T-cell (primary cell): Measurements from ENCODE around the gene NAB1. TPM values are rescaled to one million over a fixed set of nuclear protein-coding genes. Genes with fewer than 3 reads are reported as not detected.

Source experiments
- ATAC-seq, 4 experiments: fragments of 200-7000 bp in 3 of 4; fragments of 150-1000 bp in 1 of 4; cut with Tn5 transposase; replicated peaks in 1 of 4; 1 replicate in 3 of 4; 2 replicates in 1 of 4; pipeline ENCODE4 v1.10.0; 2021; ENCODE audit warnings: moderate library complexity in 3 of 4, mild to moderate bottlenecking in 2 of 4, moderate number of reproducible peaks in 1 of 4
- CTCF ChIA-PET, 2 donors: fragments of 300-600 bp; sonication (Branson Sonifier 250); formaldehyde crosslinking; loops; one replicate each; lab custom pipeline; 2022; ENCODE audit warnings: antibody characterized with exemption in 2 of 2; lab: Charles Lee
- POLR2A ChIA-PET, 2 donors: fragments of 300-600 bp; sonication (Branson Sonifier 250); formaldehyde crosslinking; loops; one replicate each; lab custom pipeline; 2022; ENCODE audit warnings: antibody characterized with exemption in 2 of 2; lab: Charles Lee
- DNase-seq, 35 experiments: peaks; one replicate each; pipeline versions ENCODE4 v3.0.0 to v3.0.0-alpha.2; 2013 to 2023
- H3K27ac ChIP-seq: one replicate; pipeline ENCODE4 v1.5.1; 2013; ENCODE audit warnings: low read length
- H3K27me3 ChIP-seq, 2 experiments: replicated peaks in 1 of 2; 1 replicate in 1 of 2; 2 replicates in 1 of 2; pipeline versions ENCODE4 v1.6.1 to v1.7.0; 2013; ENCODE audit warnings: low read length in 1 of 2, mixed read lengths in 1 of 2; ENCODE audit not compliant: control insufficient read depth in 2 of 2, insufficient read depth in 2 of 2; ENCODE audit errors: extremely low read depth in 1 of 2
- H3K36me3 ChIP-seq, 2 donors: 1 replicate in 1 of 2; 2 replicates in 1 of 2; pipeline versions ENCODE4 v1.6.1 to v1.7.0; 2013; ENCODE audit warnings: low read length in 1 of 2; ENCODE audit not compliant: control insufficient read depth in 2 of 2, insufficient read depth in 1 of 2; ENCODE audit errors: extremely low read depth in 1 of 2
- H3K4me1 ChIP-seq, 2 experiments: 1 replicate in 1 of 2; 2 replicates in 1 of 2; pipeline versions ENCODE4 v1.6.1 to v1.7.0; 2013; ENCODE audit warnings: low read length in 2 of 2, mixed read lengths in 1 of 2; ENCODE audit not compliant: insufficient read depth in 2 of 2, control insufficient read depth in 1 of 2; ENCODE audit errors: extremely low read depth in 1 of 2
- H3K4me3 ChIP-seq, 2 donors: 1 replicate in 1 of 2; 2 replicates in 1 of 2; pipeline versions ENCODE4 v1.5.1 to v1.7.0; 2013; ENCODE audit warnings: mild to moderate bottlenecking in 2 of 2, low read length in 1 of 2, moderate library complexity in 1 of 2; ENCODE audit not compliant: control insufficient read depth in 1 of 2; ENCODE audit errors: extremely low read depth in 1 of 2
- H3K9me3 ChIP-seq: 2 replicates; pipeline ENCODE4 v1.7.0; 2013
- H3K27ac Mint-ChIP-seq, 2 donors: one replicate each; pipeline ENCODE4 v1.8.0; 2020 to 2021; ENCODE audit warnings: mild to moderate bottlenecking in 2 of 2, mixed read lengths in 2 of 2
- H3K27me3 Mint-ChIP-seq, 2 donors: one replicate each; pipeline ENCODE4 v1.8.0; 2021 to 2022; ENCODE audit warnings: mixed read lengths in 2 of 2
- H3K36me3 Mint-ChIP-seq: one replicate; pipeline ENCODE4 v1.8.0; 2021; ENCODE audit warnings: mixed read lengths
- H3K4me1 Mint-ChIP-seq, 3 donors: one replicate each; pipeline ENCODE4 v1.8.0; 2020 to 2022; ENCODE audit warnings: mixed read lengths in 3 of 3, mild to moderate bottlenecking in 1 of 3
- H3K4me3 Mint-ChIP-seq, 3 donors: one replicate each; pipeline ENCODE4 v1.8.0; 2020 to 2022; ENCODE audit warnings: mild to moderate bottlenecking in 3 of 3, mixed read lengths in 3 of 3, moderate library complexity in 3 of 3
- H3K9me3 Mint-ChIP-seq, 3 donors: one replicate each; pipeline ENCODE4 v1.8.0; 2020 to 2022; ENCODE audit warnings: mixed read lengths in 3 of 3
- whole genome bisulfite sequencing: methylation state at CpG from one replicate; pipeline ENCODE4 v1.1.5; 2013; ENCODE audit warnings: missing lambda C conversion rate; ENCODE audit not compliant: insufficient coverage; 5-methylcytosine and 5-hydroxymethylcytosine counted together
- total RNA-seq, 35 experiments: library from RNA in 6 of 35; stranded (reverse) in 6 of 35; fragments of 120-200 nt in 1 of 35; gene quantifications; one replicate each; pipeline versions ENCODE4 v1.2.1 to v1.2.4 and lab custom pipeline; 2013 to 2026

Gene NAB1
- total RNA-seq, 5 donors from 2014 or later (not counting 1 experiment from before 2014, with no cell fraction given): 17.7 to 22.1 (median 19.2) TPM

DNA sequence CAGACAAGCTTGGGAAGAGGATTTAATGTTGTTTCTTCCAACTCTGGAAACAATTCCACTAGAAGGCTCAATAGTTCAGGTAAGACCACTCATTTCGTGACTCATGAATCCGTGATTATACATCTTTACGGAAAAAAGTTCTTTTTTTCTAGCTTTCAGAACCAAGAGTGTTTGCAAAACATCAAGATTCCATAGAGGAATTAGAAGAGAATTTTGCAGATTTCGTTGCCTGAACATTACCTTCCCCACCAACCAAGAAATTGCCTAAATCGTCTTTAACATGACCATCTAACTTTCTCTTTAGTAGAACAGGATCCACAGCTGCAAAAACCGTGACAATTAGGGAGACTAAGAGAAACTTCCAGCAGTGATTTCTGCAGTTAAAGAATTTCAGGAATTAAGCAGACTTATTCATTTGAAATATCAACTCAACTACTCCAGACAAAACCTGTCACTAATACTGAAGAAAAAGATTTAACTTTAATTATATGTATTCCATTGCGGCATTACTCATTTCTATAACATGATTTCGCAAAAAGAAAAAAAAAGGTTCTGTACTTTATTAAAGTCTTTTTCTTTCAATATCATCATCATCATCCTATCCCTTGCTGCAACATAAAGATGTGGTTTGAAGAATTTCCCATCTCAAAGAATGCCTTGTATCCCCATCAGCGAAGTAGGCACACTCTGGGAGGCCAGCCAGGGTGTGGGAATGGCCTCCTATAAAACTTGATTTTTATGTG lies 1.9 kb upstream of the NAB1 start:
- POLR2A ChIA-PET: interaction anchor here in 1 of 2 donors (0.7 kb wide), 1 partner anchor 374 kb away, joined by 3 read pairs; no protein-coding TSS in a partner anchor
- Mint-ChIP-seq H3K4me3 (peak overlapping the region; percentile 4 to 91 (median 32)), H3K27ac (peak overlapping the region; percentile 23 to 81), H3K9me3 (no peaks in the 10 kb centered on the region), H3K4me1 (peaks cover 40 to 42% (median 40%) of the 10 kb centered on the region in 3 donors), H3K27me3 (no peaks in the 10 kb centered on the region), H3K36me3 (no peaks in the 10 kb centered on the region)
- H3K9me3 ChIP-seq: no peaks in the 10 kb centered on the region
- no CpG with 5 or more reads among the region's 9 CpGs for WGBS
- no peaks in the 10 kb centered on the region for H3K36me3 ChIP-seq
- CTCF ChIA-PET: interaction anchor here in 1 of 2 donors (1.3 kb wide), 1 partner anchor 42 kb away, joined by 3 read pairs; no protein-coding TSS in a partner anchor
- no peaks in the 10 kb centered on the region for H3K27me3 ChIP-seq
- H3K27ac ChIP-seq: peak overlapping the region; percentile 35
- DNase-seq (peak in 1 of 35 experiments; percentile 15), ATAC-seq (no peak)
- no peak overlapping the region for H3K4me3 ChIP-seq
- peaks cover 12 to 13% of the 10 kb centered on the region in 2 experiments for H3K4me1 ChIP-seq

GRCh38 chr2:190648289-190649034 lies 421 bp upstream of the NAB1 start:
- no peaks in the 10 kb centered on the region for H3K27me3 ChIP-seq
- ChIA-PET CTCF (interaction anchor here (0.6 to 1.3 kb wide), 3 partner anchors 32 to 215 kb away, joined by 3 to 5 read pairs (median 3); no protein-coding TSS in a partner anchor), POLR2A (interaction anchor here (0.6 to 1.1 kb wide), 3 partner anchors 107 to 1202 kb away, joined by 3 to 6 read pairs (median 3); no protein-coding TSS in a partner anchor)

DNA sequence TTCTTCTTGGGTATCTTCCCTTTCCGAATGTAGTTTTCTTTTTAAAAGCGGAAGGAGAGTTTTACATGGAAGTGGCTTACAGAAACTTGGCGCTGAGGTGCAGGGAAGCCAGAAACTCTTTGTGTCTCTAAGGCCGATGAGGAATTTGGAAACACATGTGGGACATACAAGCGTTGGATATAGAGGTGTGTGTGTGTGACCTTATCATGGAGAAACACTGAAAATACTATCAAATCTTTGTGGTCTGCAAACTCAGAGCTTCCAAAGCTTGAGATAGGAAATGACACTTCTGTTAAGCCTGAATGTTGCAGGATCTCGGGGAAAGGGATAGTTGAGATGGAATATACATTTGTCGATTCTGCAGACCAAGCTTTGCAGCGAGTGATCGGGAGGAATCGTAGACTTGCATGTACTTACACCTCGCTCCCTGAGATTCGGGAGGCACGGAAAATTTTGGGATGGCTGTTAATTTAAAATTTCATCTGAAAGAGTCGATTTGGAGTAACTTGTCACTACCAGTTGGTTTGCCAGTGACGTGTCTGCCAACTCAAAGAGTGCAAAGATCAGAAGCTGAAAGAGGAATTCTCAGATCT lies 1.0 kb downstream of the NAB1 start:
- no peaks in the 10 kb centered on the region for H3K27me3 Mint-ChIP-seq
- ChIA-PET CTCF (interaction anchor here in 1 of 2 donors (1.0 to 2.3 kb wide), 3 partner anchors 29 to 234 kb away, joined by 3 to 17 read pairs (median 4); no protein-coding TSS in a partner anchor), POLR2A (interaction anchor here (0.6 to 1.7 kb wide), 6 partner anchors 11 to 363 kb away, joined by 3 to 8 read pairs (median 6); no protein-coding TSS in a partner anchor)
- H3K4me3 Mint-ChIP-seq: peak overlapping the region; percentile 90 to 93 (median 91)
- DNase-seq (peak in 1 of 35 experiments; percentile 11), ATAC-seq (no peak)
- Histone ChIP-seq H3K9me3 (no peaks in the 10 kb centered on the region), H3K36me3 (no peaks in the 10 kb centered on the region), H3K4me3 (peak overlapping the region; percentile 82 to 92), H3K27ac (peak overlapping the region; percentile 83), H3K4me1 (peaks cover 13% of the 10 kb centered on the region in 2 experiments), H3K27me3 (no peaks in the 10 kb centered on the region)
- no peaks in the 10 kb centered on the region for H3K9me3 Mint-ChIP-seq
- H3K27ac Mint-ChIP-seq: peak overlapping the region; percentile 76 to 91
- peaks cover 33 to 37% (median 37%) of the 10 kb centered on the region in 3 donors for H3K4me1 Mint-ChIP-seq
- 2% methylated on average over 13 of the region's 15 CpGs for WGBS
- no peaks in the 10 kb centered on the region for H3K36me3 Mint-ChIP-seq

More at GRCh38 chr2:190648289-190649034, 421 bp upstream of the NAB1 start:
- Histone ChIP-seq H3K4me3 (peak overlapping the region; percentile 61 to 78), H3K9me3 (no peaks in the 10 kb centered on the region), H3K36me3 (no peaks in the 10 kb centered on the region), H3K27ac (peak overlapping the region; percentile 90), H3K4me1 (peaks cover 13% of the 10 kb centered on the region in 2 experiments)
- under 1% methylated on average over 45 of the region's 78 CpGs for WGBS
- Mint-ChIP-seq H3K9me3 (no peaks in the 10 kb centered on the region), H3K27ac (peak overlapping the region; percentile 82 to 86), H3K4me3 (peak overlapping the region; percentile 79 to 91 (median 83)), H3K4me1 (peaks cover 41 to 42% (median 41%) of the 10 kb centered on the region in 3 donors), H3K36me3 (no peaks in the 10 kb centered on the region), H3K27me3 (no peaks in the 10 kb centered on the region)
- peak; percentile 82 to 86 (median 83) for ATAC-seq
- DNase-seq: peak; percentile 63 to 96 (median 90)

- Mint-ChIP-seq H3K27ac (no peak overlapping the region), H3K27me3 (no peaks in the 10 kb centered on the region), H3K4me1 (peaks cover 26 to 46% (median 44%) of the 10 kb centered on the region in 3 donors), H3K9me3 (no peaks in the 10 kb centered on the region), H3K4me3 (peak overlapping the region in 2 of 3 donors; percentile 10 to 12), H3K36me3 (no peaks in the 10 kb centered on the region)
- no peaks in the 10 kb centered on the region for H3K27me3 ChIP-seq
- ChIA-PET POLR2A (interaction anchor here (0.6 to 1.7 kb wide), 7 partner anchors 10 to 161 kb away, joined by 3 to 7 read pairs (median 3); no protein-coding TSS in a partner anchor), CTCF (interaction anchor here (0.7 to 2.3 kb wide), 6 partner anchors 11 to 327 kb away, joined by 3 to 17 read pairs (median 3); no protein-coding TSS in a partner anchor)
- WGBS: no CpG with 5 or more reads among the region's 2 CpGs
- no peaks in the 10 kb centered on the region for H3K36me3 ChIP-seq
- no peak overlapping the region for H3K27ac ChIP-seq
- no peak for ATAC-seq
- H3K4me3 ChIP-seq: no peak overlapping the region
- no peaks in the 10 kb centered on the region for H3K9me3 ChIP-seq
- DNase-seq: no peak
- peaks cover 13% of the 10 kb centered on the region in 2 experiments for H3K4me1 ChIP-seq
These were observed 2.5 kb downstream of the NAB1 start for GRCh38 chr2:190651413-190651812.

GRCh38 chr2:190653231-190653630 lies 4.3 kb downstream of the NAB1 start:
- no CpG with 5 or more reads among the region's 1 CpG for WGBS
- POLR2A ChIA-PET: interaction anchor here (0.6 to 1.3 kb wide), 4 partner anchors 8 to 280 kb away, joined by 3 to 6 read pairs (median 3); no protein-coding TSS in a partner anchor
- Histone ChIP-seq H3K9me3 (no peaks in the 10 kb centered on the region), H3K27ac (no peak overlapping the region), H3K4me1 (peaks cover 4 to 13% of the 10 kb centered on the region in 2 experiments), H3K27me3 (no peaks in the 10 kb centered on the region), H3K36me3 (no peaks in the 10 kb centered on the region), H3K4me3 (no peak overlapping the region)
- H3K27ac Mint-ChIP-seq: no peak overlapping the region
- no peaks in the 10 kb centered on the region for H3K27me3 Mint-ChIP-seq
- no peak for ATAC-seq
- H3K4me1 Mint-ChIP-seq: peaks cover 27 to 47% (median 45%) of the 10 kb centered on the region in 3 donors
- no peaks in the 10 kb centered on the region for H3K9me3 Mint-ChIP-seq
- H3K4me3 Mint-ChIP-seq: no peak overlapping the region
- DNase-seq: no peak
- CTCF ChIA-PET: interaction anchor here (0.5 to 1.3 kb wide), 3 partner anchors 17 to 563 kb away, joined by 3 to 5 read pairs (median 3); no protein-coding TSS in a partner anchor
- H3K36me3 Mint-ChIP-seq: no peaks in the 10 kb centered on the region
